Neural crest cell (in vitro differentiated cells): ENCODE data around the gene MARCHF9. TPM values are rescaled to one million over a fixed set of nuclear protein-coding genes. Genes with fewer than 3 reads are reported as not detected.

Source experiments
- DNase-seq: peaks from one replicate; pipeline ENCODE4 v3.0.0; 2021; ENCODE audit warnings: low read depth, mixed read lengths, low spot score
- H3K27ac Mint-ChIP-seq: one replicate; pipeline ENCODE4 v1.8.0; 2021; ENCODE audit warnings: mild to moderate bottlenecking, mixed read lengths; ENCODE audit not compliant: unreplicated experiment
- H3K27me3 Mint-ChIP-seq: 2 replicates; pipeline ENCODE4 v1.8.0; 2021; ENCODE audit warnings: low read depth, mild to moderate bottlenecking, mixed read lengths
- H3K36me3 Mint-ChIP-seq: 2 replicates; pipeline ENCODE4 v1.8.0; 2021; ENCODE audit warnings: low read depth, mild to moderate bottlenecking, mixed read lengths
- H3K4me1 Mint-ChIP-seq: 2 replicates; pipeline ENCODE4 v1.8.0; 2021; ENCODE audit warnings: mixed read lengths
- H3K4me3 Mint-ChIP-seq: one replicate; pipeline ENCODE4 v1.8.0; 2021; ENCODE audit warnings: mild to moderate bottlenecking, mixed read lengths
- H3K9me3 Mint-ChIP-seq: 2 replicates; pipeline ENCODE4 v1.8.0; 2021; ENCODE audit warnings: mixed read lengths
- total RNA-seq: library from RNA; stranded (reverse); gene quantifications from 2 replicates; pipeline ENCODE4 v1.2.1, GENCODE V29; 2021
- TF ChIP-seq, protein P1 (sequence below): fragments of 200-600 bp; sonication (generic); conservative IDR thresholded peaks from 2 replicates; pipeline ENCODE4 v1.5.0; 2021; ENCODE audit warnings: antibody characterized with exemption, mild to moderate bottlenecking

The MARCHF9 gene
- total RNA-seq, 1 donor from 2014 or later: 18.8 TPM

DNA sequence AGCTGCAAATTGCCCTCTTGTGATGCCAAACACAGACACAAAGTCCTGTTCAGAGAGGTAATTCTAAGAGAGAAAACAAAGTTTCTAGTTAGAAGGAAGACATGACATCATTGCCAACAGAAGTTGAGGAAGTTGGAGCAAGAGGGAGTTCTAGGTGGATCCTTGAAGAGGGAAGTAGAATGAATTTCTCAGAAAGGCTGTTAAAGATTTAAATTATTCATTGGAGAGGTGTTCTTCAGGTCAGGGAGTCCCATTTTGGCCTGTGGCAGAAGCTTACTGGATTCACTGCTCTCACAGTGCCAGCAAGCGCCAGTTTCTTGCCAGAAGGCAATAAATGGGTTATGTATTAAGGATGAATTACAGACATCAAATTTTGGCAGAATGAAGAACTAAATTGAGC, 43.0 kb downstream of the MARCHF9 start:
- TF ChIP-seq, protein P1, sequence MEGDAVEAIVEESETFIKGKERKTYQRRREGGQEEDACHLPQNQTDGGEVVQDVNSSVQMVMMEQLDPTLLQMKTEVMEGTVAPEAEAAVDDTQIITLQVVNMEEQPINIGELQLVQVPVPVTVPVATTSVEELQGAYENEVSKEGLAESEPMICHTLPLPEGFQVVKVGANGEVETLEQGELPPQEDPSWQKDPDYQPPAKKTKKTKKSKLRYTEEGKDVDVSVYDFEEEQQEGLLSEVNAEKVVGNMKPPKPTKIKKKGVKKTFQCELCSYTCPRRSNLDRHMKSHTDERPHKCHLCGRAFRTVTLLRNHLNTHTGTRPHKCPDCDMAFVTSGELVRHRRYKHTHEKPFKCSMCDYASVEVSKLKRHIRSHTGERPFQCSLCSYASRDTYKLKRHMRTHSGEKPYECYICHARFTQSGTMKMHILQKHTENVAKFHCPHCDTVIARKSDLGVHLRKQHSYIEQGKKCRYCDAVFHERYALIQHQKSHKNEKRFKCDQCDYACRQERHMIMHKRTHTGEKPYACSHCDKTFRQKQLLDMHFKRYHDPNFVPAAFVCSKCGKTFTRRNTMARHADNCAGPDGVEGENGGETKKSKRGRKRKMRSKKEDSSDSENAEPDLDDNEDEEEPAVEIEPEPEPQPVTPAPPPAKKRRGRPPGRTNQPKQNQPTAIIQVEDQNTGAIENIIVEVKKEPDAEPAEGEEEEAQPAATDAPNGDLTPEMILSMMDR: no peak
- Mint-ChIP-seq H3K4me3 (no peak overlapping the region), H3K9me3 (no peaks in the 10 kb centered on the region), H3K27ac (no peak overlapping the region), H3K36me3 (peaks cover under 1% of the 10 kb centered on the region), H3K27me3 (no peaks in the 10 kb centered on the region), H3K4me1 (no peaks in the 10 kb centered on the region)
- DNase-seq: no peak

DNA sequence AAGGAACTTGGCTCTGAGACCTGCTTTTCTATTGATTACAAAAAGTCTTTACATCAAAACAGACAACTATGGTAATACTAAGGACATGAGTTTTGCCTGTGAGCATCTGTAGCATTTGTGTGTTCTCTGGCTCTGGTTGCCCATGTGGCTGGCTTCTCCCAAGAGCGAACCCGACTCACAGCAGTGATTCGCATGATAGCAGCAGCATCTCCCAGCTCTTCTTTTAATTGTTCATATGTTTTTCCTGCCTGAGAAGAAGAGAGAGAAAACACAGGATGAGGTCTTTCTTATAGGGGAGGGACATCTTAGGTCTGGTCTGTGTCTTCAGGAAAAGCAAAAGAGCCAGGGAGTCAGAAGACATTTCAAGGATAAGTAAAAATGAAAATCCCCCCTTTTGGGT, 46.1 kb downstream of the MARCHF9 start:
- DNase-seq: no peak
- Mint-ChIP-seq H3K4me3 (no peak overlapping the region), H3K4me1 (no peaks in the 10 kb centered on the region), H3K36me3 (no peaks in the 10 kb centered on the region), H3K9me3 (no peaks in the 10 kb centered on the region), H3K27ac (no peak overlapping the region), H3K27me3 (no peaks in the 10 kb centered on the region)
- TF ChIP-seq, protein P1: no peak

DNA sequence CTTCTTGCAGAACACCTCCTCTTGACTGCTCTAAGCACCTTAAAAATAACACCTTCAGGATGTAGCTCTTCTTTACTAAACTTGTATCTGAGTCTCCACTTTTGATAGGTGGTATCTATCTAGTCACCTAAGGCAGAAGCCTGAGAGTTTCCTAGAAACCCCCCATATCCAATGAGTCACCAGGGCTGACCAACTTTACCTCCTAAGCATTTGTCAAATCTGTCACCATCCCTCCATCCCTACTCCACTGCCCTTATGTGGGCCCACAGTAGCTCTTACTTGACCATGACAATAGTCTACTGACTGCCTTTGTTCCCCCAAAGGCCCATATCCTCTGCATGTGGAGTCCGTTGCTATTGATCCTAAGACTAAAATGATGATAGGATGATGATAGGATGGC, 47.7 kb downstream of the MARCHF9 start:
- no peaks in the 10 kb centered on the region for H3K4me1 Mint-ChIP-seq
- H3K27ac Mint-ChIP-seq: no peak overlapping the region
- no peak for DNase-seq
- H3K36me3 Mint-ChIP-seq: no peaks in the 10 kb centered on the region
- no peak overlapping the region for H3K4me3 Mint-ChIP-seq
- H3K9me3 Mint-ChIP-seq: no peaks in the 10 kb centered on the region
- H3K27me3 Mint-ChIP-seq: no peaks in the 10 kb centered on the region
- TF ChIP-seq, protein P1: no peak

DNA sequence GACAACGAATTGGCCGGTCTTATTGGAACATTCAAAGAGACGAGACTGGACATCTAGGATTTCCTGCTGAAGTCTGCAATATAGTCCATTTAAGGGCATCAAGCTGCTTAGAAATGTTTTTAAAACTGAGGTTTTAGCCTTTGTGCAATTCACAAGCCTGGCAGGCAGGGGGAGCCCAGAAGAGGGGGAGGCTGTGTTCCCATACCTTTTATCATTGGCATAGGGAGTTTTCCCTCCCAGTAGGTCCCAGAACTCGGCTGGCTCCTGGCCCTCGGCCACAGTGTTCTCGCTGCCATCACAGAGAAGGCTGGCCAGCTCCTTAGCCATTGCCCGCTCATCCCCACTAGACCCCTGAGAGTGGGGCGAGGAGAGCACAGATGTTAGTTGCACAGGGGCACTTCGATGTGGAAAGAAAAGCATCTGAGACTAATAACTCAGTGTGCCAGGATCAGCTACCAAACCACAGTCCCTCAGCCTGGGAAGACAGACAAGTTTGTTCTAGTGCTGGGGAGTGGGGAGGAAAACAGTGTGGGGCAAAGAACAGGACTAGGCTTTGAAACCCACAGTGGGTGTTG, 48.5 kb downstream of the MARCHF9 start:
- Mint-ChIP-seq H3K9me3 (no peaks in the 10 kb centered on the region), H3K27ac (no peak overlapping the region), H3K36me3 (no peaks in the 10 kb centered on the region), H3K4me1 (no peaks in the 10 kb centered on the region), H3K4me3 (no peak overlapping the region), H3K27me3 (no peaks in the 10 kb centered on the region)
- TF ChIP-seq, protein P1: peak; percentile 76
- DNase-seq: peak; percentile 40

DNA sequence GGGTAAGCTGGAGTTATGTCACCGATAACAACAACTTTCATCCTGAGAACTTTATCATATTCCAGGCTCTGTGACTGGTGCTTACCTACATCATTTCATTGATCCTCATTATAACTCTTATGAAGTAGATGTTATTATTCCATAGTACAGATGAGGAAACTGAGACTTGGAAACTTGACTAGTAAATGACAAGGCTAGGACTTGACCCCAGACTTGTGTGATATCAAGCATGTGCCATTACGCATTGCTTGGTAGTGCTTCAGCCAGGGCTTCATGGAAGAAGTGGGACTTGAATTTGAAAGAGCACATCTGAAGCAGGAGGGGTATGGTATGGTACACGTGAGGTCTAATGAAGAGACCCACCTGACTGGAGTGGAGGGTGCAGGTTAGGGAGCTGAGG, 51.8 kb downstream of the MARCHF9 start:
- no peak overlapping the region for H3K27ac Mint-ChIP-seq
- TF ChIP-seq, protein P1: no peak

More for the DNA sequence above, 51.8 kb downstream of the MARCHF9 start:
- no peaks in the 10 kb centered on the region for H3K36me3 Mint-ChIP-seq
- no peaks in the 10 kb centered on the region for H3K4me1 Mint-ChIP-seq
- no peak overlapping the region for H3K4me3 Mint-ChIP-seq
- DNase-seq: no peak
- no peaks in the 10 kb centered on the region for H3K27me3 Mint-ChIP-seq
- no peaks in the 10 kb centered on the region for H3K9me3 Mint-ChIP-seq
